Endometrial microvascular endothelial cells (primary cell): Measurements from ENCODE around the gene TPRG1. TPM values are rescaled to one million over a fixed set of nuclear protein-coding genes. Genes with fewer than 3 reads are reported as not detected.

Source experiments
- in situ Hi-C: cut with HindIII; loops from 2 replicates; pipeline ENCODE4 v1.10.0; 2017; ENCODE audit warnings: low sequenced_read_pairs, low pct_unique_long_range_greater_than_20kb; ENCODE audit errors: inconsistent ontology term
- total RNA-seq: library from RNA; depleted of rRNA; stranded (reverse); fragments of >200 nt; gene quantifications from one replicate; pipeline ENCODE4 v1.2.3, GENCODE V29; 2015; ENCODE audit errors: inconsistent ontology term

The TPRG1 gene
- total RNA-seq, 1 donor from 2014 or later = not detected

GRCh38 chr3:189158034-189158433, 13.7 kb upstream of the TPRG1 start:
- in situ Hi-C loops = no loop called here

DNA sequence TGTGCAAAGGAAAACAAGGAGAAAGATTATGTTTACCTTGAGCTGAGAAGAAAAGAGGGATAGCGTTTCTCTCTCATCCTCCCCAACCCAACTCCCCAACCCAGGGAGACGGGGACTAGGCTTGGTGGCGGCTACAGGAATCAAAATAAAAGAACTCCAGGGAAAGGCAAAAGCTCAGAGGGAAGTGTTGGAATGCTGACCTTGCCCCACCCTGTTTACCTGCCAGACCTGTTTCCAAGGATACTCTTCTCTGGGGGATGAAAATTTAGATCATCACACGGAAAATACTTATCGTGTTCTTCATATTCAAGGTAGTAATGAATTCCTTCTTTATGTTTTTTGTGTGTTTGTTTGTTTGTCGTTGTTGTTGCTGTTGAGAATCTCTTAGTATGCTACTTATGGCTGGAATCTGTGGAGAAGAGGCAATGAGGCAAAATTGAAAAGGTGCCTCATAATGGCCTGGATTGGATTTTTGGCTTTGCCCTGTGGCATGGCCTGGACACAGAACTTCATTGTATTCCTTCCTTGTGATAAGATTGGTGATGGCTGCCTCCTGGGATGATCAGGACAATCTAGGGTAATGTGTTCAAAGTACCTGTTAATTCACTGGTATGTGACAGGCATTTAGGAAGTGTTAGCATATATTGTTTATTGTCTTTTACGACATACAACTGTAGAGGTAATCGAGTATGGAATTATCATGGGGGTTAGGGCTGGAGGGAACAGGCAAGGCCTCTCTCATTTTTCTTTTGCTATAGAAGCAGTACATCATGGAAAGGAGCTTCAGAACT, 11.1 kb upstream of the TPRG1 start:
- in situ Hi-C loops = no loop called here

GRCh38 chr3:189165092-189165612, 6.6 kb upstream of the TPRG1 start:
- in situ Hi-C loops = no loop called here

DNA sequence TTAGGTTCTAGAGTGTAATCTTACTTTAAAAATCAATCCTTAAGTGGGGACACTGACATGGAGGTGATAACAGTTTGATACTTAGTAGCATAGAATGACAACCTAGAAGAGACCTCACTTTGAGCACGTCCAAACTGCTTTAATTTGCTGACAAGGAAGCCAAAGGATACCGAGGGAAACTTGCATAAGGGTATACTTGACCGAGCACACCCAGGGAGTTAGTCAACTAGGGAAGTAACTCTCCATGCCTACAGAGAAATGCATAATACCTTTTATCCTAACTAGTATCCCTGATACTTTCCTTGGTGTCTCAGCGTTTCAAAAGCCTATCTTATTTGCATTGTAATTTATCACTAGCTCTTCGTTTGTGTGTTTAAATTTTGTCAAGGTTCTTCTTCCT, 5.5 kb upstream of the TPRG1 start:
- in situ Hi-C loops = no loop called here

DNA sequence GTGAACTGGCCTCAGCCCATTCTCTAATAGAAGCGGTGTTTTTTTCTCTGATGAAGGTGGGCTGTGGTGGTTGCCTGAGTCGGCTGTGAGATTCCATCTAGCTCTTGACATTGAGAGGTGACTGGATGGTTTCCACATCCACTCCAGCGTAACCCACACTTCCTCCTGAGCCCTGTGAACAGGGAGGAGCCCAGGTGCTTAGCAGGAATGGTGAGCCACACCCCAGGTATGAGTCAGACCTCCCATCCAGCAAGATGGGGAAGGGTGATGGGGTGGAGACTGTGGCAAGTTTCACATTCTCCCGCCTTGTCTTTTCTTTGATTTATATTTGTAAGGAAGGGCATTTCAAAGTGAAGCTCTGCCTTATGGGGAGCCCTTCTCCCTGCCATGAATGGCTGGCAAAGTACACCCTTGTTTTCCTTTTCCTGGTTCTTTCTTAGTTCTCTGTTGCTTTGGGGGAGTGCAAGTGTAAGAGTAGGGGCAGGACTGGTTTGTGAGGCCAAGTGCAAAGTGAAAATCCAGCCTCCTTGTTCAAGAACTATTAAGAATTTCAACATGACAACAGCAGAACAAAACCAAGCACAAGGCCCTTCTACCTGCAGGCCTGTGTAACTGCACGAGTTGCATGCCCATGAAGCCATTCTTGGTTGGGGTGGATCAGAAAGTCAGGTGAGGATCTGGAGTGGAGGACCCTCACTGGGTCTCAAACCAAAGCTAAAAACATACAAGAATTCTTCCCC, 4.6 kb upstream of the TPRG1 start:
- in situ Hi-C loops = no loop called here

- in situ Hi-C loops = no loop called here
These were observed 3.1 kb upstream of the TPRG1 start for GRCh38 chr3:189168711-189169110.

DNA sequence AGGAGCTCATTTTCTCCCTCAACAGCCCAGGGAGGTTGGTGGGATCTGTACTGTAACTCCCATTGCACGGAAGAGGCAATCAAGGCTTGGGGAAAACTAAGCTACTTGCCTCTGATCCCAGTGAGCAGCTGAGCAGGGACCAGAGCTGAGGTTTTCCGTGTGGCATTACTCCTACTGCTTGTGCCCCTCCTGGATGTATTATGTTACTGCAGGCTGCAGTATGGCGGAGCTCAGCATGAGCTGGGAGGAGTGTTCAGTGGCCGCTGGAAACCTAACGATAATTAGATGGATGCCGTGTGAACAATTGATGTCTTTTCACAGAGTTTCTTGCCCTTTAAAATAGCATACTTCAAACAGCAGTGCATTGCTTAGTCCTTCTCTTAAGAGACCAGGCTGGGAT, 2.0 kb upstream of the TPRG1 start:
- in situ Hi-C loops = no loop called here

- in situ Hi-C loops = no loop called here
These were observed 1.2 kb upstream of the TPRG1 start for GRCh38 chr3:189170559-189170958.

- in situ Hi-C loops = no loop called here
These were observed 1.1 kb downstream of the TPRG1 start for GRCh38 chr3:189172668-189173419.

- in situ Hi-C loops = no loop called here
These were observed 12.8 kb downstream of the TPRG1 start for GRCh38 chr3:189184566-189184965.

GRCh38 chr3:189186101-189186500, 14.3 kb downstream of the TPRG1 start:
- in situ Hi-C loops = no loop called here

DNA sequence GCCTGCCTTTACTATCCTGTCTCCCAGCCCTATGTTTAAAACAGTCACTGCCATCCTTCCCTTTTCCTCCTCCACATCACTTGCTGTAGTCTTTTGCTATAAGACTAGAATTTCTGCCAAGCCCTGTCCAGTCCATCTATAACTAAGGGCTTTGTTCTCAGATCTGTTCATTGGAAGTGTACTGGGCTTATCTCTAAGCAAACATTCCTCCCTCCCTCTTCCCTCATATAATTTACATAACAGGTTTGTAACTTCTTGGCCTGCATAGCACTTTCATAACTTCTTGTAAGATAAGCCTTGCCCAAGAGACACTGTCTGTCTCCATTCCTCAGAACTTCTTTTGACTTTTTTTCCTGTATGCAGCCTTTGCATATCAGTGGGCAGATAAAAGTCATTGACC, 16.7 kb downstream of the TPRG1 start:
- in situ Hi-C loops = no loop called here

GRCh38 chr3:189192725-189193124, 21.0 kb downstream of the TPRG1 start:
- in situ Hi-C loops = no loop called here

DNA sequence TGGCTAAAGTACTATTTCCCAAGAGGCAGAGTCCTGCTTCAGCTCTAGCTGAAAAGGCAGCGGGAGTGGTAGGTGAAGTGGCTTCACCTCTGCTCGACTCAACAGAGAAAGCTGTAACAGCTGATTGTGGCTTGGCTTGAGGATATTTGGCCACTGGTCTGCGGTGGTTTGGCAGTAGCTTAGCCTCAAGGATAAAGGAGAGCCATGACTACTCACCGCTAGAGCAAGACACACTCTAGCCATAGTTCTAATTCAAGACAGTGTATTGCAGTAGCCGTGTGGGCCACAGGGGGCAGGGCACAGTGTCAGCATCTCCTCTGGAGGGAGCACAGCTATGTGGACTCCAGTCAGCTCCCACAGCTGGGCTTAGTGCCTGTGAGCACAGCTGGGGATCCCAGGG, 23.5 kb downstream of the TPRG1 start:
- in situ Hi-C loops = no loop called here

DNA sequence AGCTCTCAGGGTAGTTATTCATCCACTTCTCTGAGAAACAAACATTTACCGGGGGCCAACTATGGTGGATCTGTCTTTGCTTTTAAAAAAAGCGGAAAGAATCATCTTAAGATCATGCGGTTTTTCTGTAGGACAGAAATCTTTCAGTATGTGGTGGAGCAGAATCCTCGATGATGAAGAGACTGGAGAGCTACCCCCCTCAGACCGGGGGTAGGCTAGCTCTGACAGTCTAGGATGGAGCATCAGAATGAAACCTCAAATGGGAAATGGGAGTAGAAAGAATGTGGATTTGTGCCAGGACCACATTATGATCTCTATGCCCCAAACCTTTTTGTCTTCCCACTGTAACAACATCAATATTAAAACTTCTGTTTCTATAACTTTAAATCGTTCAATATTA, 30.3 kb downstream of the TPRG1 start:
- in situ Hi-C loops = no loop called here

DNA sequence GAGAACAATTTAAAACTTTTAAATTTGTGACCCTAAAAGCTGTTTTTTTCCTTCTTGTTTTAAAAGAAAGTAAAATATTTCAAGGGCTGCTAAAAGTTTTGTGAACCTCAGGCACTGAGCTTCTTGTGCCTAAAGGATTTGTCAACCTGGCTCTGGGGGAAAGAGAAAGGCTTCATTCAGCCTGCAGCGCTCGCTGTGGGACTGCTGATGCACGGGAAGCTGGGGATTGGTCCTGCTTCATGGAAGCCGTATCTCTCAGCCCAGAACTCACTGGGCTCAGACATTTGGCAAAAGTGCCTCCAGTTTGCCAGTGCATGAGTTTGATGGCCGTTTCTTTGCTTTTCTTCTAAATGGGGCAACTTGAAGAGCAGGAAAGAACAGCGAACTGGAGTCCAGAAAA, 30.8 kb downstream of the TPRG1 start:
- in situ Hi-C loops = no loop called here

GRCh38 chr3:189204167-189204866, 32.5 kb downstream of the TPRG1 start:
- in situ Hi-C loops = no loop called here

GRCh38 chr3:189204937-189205336, 33.2 kb downstream of the TPRG1 start:
- in situ Hi-C loops = no loop called here

DNA sequence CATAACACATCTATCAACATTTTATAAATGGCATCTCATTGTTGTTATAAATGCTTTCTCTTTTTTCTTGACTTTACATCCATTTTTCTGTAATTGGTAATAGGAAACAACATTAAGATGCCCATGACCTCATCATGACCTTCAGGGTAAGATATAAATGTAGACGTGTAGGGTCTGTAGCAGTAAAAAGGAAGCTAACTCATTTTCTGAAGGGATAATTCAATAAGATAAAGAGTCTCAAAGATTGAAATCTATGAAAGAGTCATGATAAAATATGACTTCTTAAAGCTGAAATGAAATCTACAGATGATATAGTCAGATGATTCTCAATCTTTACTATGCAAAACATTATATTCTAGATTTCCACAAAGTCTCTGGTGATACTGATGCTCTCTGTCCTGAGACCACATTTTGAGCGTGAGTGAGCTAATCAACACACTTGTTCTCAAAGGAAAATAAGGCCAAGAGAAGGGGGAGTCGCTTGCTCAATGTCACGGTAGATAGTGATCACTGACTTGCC, 38.5 kb downstream of the TPRG1 start:
- in situ Hi-C loops = no loop called here
